Activated CD8-positive, alpha-beta memory T cell treated with anti-CD3 and anti-CD28 coated beads for 36 hours (primary cell): ENCODE measurements around the gene PRSS27. TPM values are rescaled to one million over a fixed set of nuclear protein-coding genes. Genes with fewer than 3 reads are reported as not detected.

Source experiments
- CTCF ChIA-PET: fragments of 350-600 bp; sonication (Branson Sonifier 250); formaldehyde crosslinking; loops from one replicate; lab custom pipeline; 2021; ENCODE audit warnings: antibody characterized with exemption; lab: Charles Lee
- POLR2A ChIA-PET: fragments of 350-600 bp; sonication (Branson Sonifier 250); formaldehyde crosslinking; loops from one replicate; lab custom pipeline; 2021; ENCODE audit warnings: antibody characterized with exemption; lab: Charles Lee
- total RNA-seq, 2 experiments: library from RNA; stranded (reverse); gene quantifications; one replicate each; pipeline ENCODE4 v1.2.3, GENCODE V29; 2021

The PRSS27 gene
- total RNA-seq, 2 experiments from 2014 or later: 1.3 to 1.4 TPM

- ChIA-PET POLR2A (interaction anchor here (0.5 to 0.7 kb wide), 2 partner anchors 40 kb away, joined by 3 to 7 read pairs; no protein-coding TSS in a partner anchor), CTCF (no interaction called here)
Observed at GRCh38 chr16:2713985-2714774, 5.8 kb downstream of the PRSS27 start.

GRCh38 chr16:2713523-2713922 is 6.5 kb downstream of the PRSS27 start:
- CTCF ChIA-PET: no interaction called here
- POLR2A ChIA-PET: no interaction called here

GRCh38 chr16:2712546-2712945 is 7.5 kb downstream of the PRSS27 start:
- POLR2A ChIA-PET: no interaction called here
- CTCF ChIA-PET: no interaction called here

- ChIA-PET POLR2A (no interaction called here), CTCF (no interaction called here)
Observed at GRCh38 chr16:2712063-2712441, 8.0 kb downstream of the PRSS27 start.

GRCh38 chr16:2711370-2712062 is 8.5 kb downstream of the PRSS27 start:
- POLR2A ChIA-PET: no interaction called here
- CTCF ChIA-PET: no interaction called here

- ChIA-PET CTCF (no interaction called here), POLR2A (no interaction called here)
Observed at GRCh38 chr16:2710711-2711231, 9.3 kb downstream of the PRSS27 start.

GRCh38 chr16:2710021-2710710 is 9.9 kb downstream of the PRSS27 start:
- ChIA-PET POLR2A (no interaction called here), CTCF (no interaction called here)

- ChIA-PET POLR2A (no interaction called here), CTCF (no interaction called here)
Observed at GRCh38 chr16:2709588-2709984, 10.4 kb downstream of the PRSS27 start.

GRCh38 chr16:2708955-2709587 is 11.0 kb downstream of the PRSS27 start:
- CTCF ChIA-PET: no interaction called here
- POLR2A ChIA-PET: no interaction called here

- CTCF ChIA-PET: interaction anchor here (1.2 kb wide), 1 partner anchor 33 kb away, joined by 3 read pairs; no protein-coding TSS in a partner anchor
- POLR2A ChIA-PET: interaction anchor here (0.5 kb wide), 1 partner anchor 52 kb away, joined by 5 read pairs; no protein-coding TSS in a partner anchor
Observed at GRCh38 chr16:2708290-2708639, 11.8 kb downstream of the PRSS27 start.

- CTCF ChIA-PET: interaction anchor here (1.2 kb wide), 1 partner anchor 33 kb away, joined by 3 read pairs; no protein-coding TSS in a partner anchor
- POLR2A ChIA-PET: interaction anchor here (0.5 kb wide), 1 partner anchor 51 kb away, joined by 5 read pairs; no protein-coding TSS in a partner anchor
Observed at GRCh38 chr16:2707368-2708289, 12.4 kb downstream of the PRSS27 start.

- ChIA-PET CTCF (interaction anchor here (1.2 kb wide), 1 partner anchor 34 kb away, joined by 3 read pairs; no protein-coding TSS in a partner anchor), POLR2A (no interaction called here)
Observed at GRCh38 chr16:2706611-2707311, 13.3 kb downstream of the PRSS27 start.

- ChIA-PET POLR2A (no interaction called here), CTCF (no interaction called here)
Observed at GRCh38 chr16:2706085-2706484, 13.9 kb downstream of the PRSS27 start.

- CTCF ChIA-PET: no interaction called here
- POLR2A ChIA-PET: no interaction called here
Observed at GRCh38 chr16:2705351-2705750, 14.7 kb downstream of the PRSS27 start.

GRCh38 chr16:2704983-2705275 is 15.1 kb downstream of the PRSS27 start:
- ChIA-PET CTCF (no interaction called here), POLR2A (no interaction called here)

GRCh38 chr16:2704166-2704982 is 15.7 kb downstream of the PRSS27 start:
- CTCF ChIA-PET: no interaction called here
- POLR2A ChIA-PET: no interaction called here
